SHP77 treated with DMSO at 0.1 percent for 48 hours (cell line): ENCODE measurements around the gene VIL1.

Experiments used
- DNase-seq: peaks from one replicate; lab custom pipeline; 2025; lab: John Stamatoyannopoulos, UW

Gene VIL1

DNA sequence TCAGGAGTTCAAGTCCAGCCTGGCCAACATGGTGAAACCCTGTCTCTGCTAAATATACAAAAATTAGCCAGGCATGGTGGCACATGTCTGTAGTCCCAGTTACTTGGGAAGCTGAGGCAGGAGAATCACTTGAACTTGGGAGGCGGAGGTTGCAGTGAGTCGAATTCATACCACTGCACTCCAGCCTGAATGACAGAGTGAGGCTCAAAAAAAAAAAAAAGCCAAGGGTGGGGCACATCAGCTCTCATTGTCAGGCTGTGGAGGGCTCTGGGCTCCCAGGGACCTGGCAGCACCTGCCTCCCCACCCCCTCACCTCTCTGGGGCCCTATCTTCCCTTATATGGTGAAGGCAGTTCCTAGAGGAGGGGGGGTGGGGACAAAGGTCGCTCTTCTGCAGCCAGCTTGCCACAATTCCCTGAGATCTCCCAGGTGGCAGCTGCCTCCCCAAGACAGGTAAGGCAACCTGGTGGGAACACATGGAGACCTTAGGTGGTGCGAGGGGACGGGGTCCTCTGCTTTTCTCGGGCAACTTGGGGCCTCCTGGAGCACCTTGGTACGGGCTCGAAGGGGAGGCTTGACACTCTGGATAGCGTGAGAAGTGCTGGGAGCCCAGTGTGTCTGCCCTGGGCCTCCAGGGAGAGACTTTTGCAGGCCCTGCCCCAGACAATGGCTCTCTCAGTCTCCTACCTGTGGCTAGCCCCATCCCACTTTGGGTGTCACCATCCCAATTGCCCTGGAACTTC is at the start of gene VIL1:
VIL1 (plus strand) TSS at position 407 of the 742 bp plus-strand sequence. CDS start 4,656 bp downstream, outside the sequence.
- DNase-seq: no peak

DNA sequence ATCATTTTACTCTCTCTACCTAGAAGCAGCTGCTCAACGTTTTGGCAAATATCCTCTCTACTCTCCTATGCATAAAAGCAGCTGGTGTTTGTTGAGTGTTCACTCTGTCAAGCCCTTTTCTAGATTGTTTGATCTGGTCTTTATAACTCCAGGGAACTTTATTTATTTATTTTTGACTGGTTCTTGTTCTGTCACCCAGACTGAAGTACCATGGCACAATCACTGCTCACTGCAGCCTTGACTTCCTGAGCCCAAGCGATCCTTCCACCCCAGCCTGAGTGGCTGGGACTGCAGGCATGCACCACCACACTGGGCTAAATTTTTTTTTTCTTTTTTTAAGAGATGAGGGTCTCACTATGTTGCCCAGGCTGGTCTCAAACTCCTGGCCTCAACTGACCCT is 49.6 kb upstream of the VIL1 start:
- peak; percentile 74 for DNase-seq

GRCh38 chr2:218370410-218371063 is 48.4 kb upstream of the VIL1 start:
- no peak for DNase-seq

GRCh38 chr2:218371983-218372350 is 47.0 kb upstream of the VIL1 start:
- DNase-seq: no peak

- no peak for DNase-seq
These were observed 44.1 kb upstream of the VIL1 start for GRCh38 chr2:218374795-218375194.

DNA sequence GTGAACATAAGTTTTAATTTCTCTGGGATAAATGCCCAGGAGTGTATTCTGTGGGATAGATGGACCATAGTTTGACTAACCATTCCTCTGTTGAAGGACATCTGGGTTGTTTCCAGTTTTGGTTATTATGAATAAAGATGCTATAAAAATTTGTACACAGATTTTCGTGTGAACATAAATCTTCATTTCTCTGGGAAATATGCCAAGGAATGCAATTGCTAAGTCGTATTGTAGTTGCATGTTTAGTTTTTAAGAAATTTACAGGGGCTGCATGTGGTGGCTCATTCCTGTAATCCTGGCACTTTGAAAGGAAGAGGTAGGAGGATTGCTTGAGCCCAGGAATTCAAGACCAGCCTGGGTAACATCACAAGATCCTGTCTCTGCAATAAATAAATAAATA is 43.7 kb upstream of the VIL1 start:
- DNase-seq: no peak

- no peak for DNase-seq
These were observed 40.9 kb upstream of the VIL1 start for GRCh38 chr2:218378053-218378452.

DNA sequence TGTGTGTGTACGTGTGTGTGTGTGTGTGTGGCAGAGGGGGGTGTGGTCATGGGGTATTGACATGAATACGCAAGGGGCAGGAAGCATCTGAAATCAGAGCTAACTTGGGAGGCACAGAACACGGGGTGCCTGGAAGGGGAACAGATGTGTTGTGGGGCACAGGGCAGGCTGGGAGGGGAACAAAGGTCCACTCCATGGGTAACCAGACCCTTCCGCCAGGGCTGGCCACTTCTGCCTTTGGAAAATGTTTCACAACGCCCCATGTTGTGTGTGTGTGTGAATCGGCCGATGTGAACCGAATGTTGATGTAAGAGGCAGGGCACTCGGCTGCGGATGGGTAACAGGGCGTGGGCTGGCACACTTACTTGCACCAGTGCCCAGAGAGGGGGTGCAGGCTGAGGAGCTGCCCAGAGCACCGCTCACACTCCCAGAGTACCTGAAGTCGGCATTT is 37.0 kb upstream of the VIL1 start, which contains the start of gene SLC11A1:
SLC11A1 (plus strand) TSS at position 358 of the 451 bp plus-strand sequence. CDS start 96 bp downstream, outside the sequence.
- no peak for DNase-seq

GRCh38 chr2:218382785-218383184 is 36.1 kb upstream of the VIL1 start:
- DNase-seq: no peak

DNA sequence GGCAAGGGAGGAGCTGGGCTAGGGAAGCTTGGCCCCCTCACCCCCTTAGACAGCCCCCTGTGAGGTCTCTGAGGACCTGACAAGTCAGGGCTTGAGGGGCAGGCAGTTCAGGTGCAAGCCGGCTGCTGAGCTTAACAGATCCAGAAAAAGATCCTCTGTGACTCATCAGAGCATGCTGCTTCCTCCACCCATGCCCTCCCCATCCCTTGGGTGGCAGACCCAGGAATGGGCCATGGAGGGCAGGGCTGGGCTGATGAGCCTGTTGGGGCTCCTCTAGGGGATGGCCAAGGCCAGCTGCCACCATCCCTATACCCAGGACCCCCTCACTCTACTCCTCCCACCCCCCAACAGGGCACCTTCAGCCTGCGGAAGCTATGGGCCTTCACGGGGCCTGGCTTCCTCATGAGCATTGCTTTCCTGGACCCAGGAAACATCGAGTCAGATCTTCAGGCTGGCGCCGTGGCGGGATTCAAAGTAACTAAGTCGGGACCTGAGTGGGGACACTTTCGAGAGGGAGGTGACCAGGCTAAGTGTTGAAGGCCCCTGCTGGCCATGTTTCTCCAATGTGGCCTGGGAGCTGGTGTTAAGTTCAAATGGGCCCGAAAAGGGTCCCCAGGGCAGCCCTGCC is 34.9 kb upstream of the VIL1 start:
- no peak for DNase-seq

DNA sequence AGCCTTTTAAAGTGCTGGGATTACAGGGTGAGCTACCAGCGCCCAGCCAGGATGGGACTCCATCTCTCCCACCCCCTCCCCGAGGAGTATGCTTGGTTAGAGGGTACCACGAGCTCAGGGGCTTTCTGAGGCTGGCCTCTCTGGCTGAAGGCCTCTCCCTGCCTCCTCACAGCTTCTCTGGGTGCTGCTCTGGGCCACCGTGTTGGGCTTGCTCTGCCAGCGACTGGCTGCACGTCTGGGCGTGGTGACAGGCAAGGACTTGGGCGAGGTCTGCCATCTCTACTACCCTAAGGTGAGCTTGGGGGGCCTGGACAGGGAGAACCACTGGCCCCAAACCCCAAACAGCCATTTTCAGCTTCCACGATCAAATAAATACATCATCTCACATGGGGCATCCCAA is 33.9 kb upstream of the VIL1 start:
- no peak for DNase-seq

GRCh38 chr2:218386505-218387368 is 32.2 kb upstream of the VIL1 start:
- no peak for DNase-seq

DNA sequence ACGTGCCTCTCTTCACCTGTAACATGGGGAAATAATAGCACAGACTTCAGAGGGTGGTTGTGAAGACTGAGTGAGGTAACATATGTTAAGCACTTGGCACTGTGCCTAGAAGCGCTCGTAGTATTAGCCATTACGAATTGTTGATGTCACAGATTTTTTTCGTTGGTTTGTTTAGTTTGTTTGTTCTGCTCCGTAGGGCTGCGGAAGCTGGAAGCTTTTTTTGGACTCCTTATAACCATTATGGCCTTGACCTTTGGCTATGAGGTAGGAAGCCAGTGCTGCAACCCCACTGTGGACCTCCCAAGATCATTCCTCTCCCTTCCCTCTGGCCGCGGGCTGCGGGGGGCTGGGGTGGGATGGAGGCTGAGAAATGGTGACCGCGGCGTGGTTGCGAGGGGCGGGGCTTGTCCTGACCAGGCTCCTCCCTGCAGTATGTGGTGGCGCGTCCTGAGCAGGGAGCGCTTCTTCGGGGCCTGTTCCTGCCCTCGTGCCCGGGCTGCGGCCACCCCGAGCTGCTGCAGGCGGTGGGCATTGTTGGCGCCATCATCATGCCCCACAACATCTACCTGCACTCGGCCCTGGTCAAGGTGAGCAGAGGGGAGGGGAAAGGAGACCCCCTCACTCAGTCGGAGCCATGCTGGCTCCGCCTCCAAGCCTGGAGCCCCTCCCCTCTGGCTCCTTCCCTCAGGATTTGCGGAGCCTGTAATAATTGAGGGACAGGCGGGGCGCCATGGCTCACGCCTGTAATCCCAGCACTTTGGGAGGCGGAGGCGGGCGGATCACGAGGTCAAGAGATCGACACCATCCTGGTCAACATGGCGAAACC is 31.3 kb upstream of the VIL1 start:
- peak; percentile 46 for DNase-seq

- no peak for DNase-seq
These were observed 29.4 kb upstream of the VIL1 start for GRCh38 chr2:218389333-218390150.

GRCh38 chr2:218391202-218391601 is 27.7 kb upstream of the VIL1 start:
- no peak for DNase-seq

DNA sequence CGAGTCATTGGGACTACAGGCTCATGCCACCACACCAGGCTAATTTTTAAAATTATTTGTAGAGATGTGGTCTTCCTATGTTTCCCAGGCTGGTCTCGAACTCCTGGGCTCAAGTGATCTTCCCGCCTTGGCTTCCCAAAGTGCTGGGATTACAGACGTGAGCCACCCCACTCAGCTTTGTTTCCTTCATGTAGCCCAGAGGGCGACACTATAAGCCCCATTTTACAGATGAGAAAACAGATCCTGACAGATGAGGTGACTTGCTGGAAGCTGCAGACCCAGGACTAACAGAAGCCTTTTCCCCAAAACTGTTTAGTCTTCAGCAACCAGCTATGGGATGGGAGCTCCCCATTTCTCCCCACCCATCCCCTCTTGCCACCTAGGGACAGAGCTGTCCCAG is 26.5 kb upstream of the VIL1 start:
- no peak for DNase-seq

- no peak for DNase-seq
These were observed 25.9 kb upstream of the VIL1 start for GRCh38 chr2:218392891-218393462.

DNA sequence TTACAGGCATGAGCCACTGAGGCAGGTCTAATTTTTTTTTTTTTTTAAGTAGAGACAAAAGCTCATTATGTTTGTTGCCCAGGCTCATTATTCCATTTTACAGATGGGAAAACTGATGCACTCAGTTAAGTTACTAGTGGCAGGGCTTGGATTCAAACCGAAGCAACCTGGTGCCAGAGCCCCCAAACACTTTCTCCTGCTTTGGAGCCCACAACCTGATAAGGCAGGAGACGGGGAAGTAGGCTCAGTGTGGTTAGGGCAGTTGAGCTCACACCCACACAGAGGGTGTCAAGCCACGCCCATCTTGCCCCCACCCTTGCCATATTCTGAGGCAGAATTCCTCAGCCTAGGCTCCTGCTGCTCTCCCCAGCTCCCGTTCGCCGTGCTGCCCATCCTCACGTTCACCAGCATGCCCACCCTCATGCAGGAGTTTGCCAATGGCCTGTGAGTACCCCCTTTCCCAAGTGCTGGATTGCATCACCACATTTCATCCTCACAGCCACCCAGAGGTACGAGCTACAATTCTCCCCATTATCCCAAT is 25.1 kb upstream of the VIL1 start:
- no peak for DNase-seq

DNA sequence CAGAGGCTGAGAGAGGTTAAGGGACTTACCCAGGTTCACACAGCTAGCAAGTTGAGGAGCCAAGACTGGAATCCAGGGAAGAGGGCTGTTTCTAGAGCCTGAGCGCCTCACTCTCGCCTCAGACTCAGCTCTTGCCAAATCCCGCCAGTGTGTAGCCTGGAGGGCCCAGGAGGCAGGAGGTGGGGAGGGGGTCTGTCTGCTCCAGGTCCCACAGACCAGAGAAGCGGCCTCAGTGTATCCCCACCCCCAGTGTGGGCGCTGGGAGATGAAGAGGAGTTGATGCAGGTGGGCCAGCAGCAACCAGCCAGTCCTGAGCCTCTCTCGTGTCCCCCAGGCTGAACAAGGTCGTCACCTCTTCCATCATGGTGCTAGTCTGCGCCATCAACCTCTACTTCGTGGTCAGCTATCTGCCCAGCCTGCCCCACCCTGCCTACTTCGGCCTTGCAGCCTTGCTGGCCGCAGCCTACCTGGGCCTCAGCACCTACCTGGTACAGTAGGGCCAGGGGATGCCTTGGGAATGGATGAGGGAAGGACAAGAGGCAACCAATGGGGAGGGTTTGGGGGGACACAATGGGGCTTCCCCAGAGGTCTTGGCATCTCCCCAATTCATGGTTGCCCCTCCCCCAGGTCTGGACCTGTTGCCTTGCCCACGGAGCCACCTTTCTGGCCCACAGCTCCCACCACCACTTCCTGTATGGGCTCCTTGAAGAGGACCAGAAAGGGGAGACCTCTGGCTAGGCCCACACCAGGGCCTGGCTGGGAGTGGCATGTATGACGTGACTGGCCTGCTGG is 24.4 kb upstream of the VIL1 start:
- no peak for DNase-seq
